Measurements from ENCODE around the gene IPO8.

DNA sequence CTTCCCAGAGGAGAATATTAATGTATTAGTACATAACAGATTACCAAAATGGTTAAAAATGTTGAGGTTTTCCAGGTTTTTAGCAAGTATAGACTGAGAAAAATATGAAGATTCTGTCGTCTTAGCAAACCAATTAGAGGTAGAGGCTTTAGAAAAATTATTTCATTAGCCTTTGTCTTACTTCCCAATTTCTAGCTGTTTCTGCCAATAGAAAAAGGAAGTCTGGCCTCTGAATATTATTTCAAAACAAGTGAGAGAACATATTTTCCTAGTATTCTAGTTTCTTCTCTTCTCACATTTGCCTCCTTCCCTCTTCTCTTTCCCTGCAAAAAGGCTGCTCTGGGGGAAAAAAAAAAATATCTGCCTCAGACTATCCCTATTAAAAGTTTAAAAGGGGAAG is 16.4 kb downstream of the IPO8 start:
- TF ChIP-seq EZH2 (IDR thresholded peaks at IDR 0.05) = no peak
- TF ChIP-seq POLR2AphosphoS5 (IDR thresholded peaks at IDR 0.05; ENCODE audit: borderline replicate concordance, low read depth, low read length) = no peak
- TF ChIP-seq FOXP2 (optimal IDR thresholded peaks at IDR 0.05; ENCODE audit: control extremely low read depth, extremely low read length, insufficient read depth) = no peak
